ENCODE results near the gene SAMD3. TPM values are rescaled to one million over a fixed set of nuclear protein-coding genes. Genes with fewer than 3 reads are reported as not detected.

The SAMD3 gene
- total RNA-seq, 1 experiment from 2014 or later: not detected

DNA sequence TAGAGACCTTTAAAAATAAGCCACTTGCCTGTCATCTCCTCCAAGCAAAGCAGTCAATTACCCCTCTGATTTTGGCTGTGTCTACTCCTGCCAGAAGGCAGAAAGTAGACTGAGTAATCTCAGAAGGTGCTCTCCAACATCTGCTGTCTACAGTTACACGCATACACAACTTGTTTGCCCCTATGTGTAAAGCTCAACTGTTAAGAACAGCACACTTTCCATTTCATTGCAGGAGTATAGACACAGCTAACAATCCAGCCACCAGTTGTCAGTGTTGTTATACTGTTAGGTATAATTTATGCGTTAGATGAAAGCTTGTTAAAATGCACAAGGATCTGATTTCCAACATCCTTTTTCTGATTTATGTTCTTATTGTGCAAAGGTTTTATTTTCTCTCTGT is 88.2 kb downstream of the SAMD3 start:
- no peak for DNase-seq
- Histone ChIP-seq H3K9me2 (ENCODE audit: insufficient read depth) (no peaks in the 10 kb centered on the region), H4K20me1 (ENCODE audit: insufficient read depth) (no peaks in the 10 kb centered on the region), H3K4me1 (replicated peaks; ENCODE audit: insufficient read depth) (no peaks in the 10 kb centered on the region), H3K9me3 (ENCODE audit: insufficient read depth, low read depth) (no peaks in the 10 kb centered on the region), H3F3A (ENCODE audit: insufficient read depth, low read depth) (no peaks in the 10 kb centered on the region), H3K36me3 (ENCODE audit: low read depth) (no peaks in the 10 kb centered on the region), H3K79me2 (ENCODE audit: low read depth) (no peaks in the 10 kb centered on the region), H3K4me3 (no peak overlapping the region), H3K27ac (no peak overlapping the region), H2AFZ (no peak overlapping the region), H3K4me2 (no peak overlapping the region), H3K27me3 (ENCODE audit: insufficient read depth, low read depth) (no peaks in the 10 kb centered on the region)
- BruUV-seq (replicated peaks): no TSS peak
- CTCF ChIA-PET: no interaction called here
- TF ChIP-seq EZH2 (IDR thresholded peaks at IDR 0.05; ENCODE audit: low read depth): no peak
- intact Hi-C loops (cut with micrococcal nuclease; ENCODE audit: unreplicated experiment): no loop called here
- POLR2A ChIA-PET (ENCODE audit: unreplicated experiment): no interaction called here

- CTCF ChIA-PET: no interaction called here
- Histone ChIP-seq H3K9me2 (ENCODE audit: insufficient read depth) (no peaks in the 10 kb centered on the region), H4K20me1 (ENCODE audit: insufficient read depth) (no peaks in the 10 kb centered on the region), H3K4me3 (no peak overlapping the region), H3K4me1 (replicated peaks; ENCODE audit: insufficient read depth) (no peaks in the 10 kb centered on the region), H3K4me2 (no peak overlapping the region), H3F3A (ENCODE audit: insufficient read depth, low read depth) (no peaks in the 10 kb centered on the region), H2AFZ (peak overlapping the region; percentile 9; the same call in 1 of the 2 replicates), H3K9me3 (ENCODE audit: insufficient read depth, low read depth) (no peaks in the 10 kb centered on the region), H3K36me3 (ENCODE audit: low read depth) (no peaks in the 10 kb centered on the region), H3K27ac (no peak overlapping the region), H3K27me3 (ENCODE audit: insufficient read depth, low read depth) (no peaks in the 10 kb centered on the region), H3K79me2 (ENCODE audit: low read depth) (no peaks in the 10 kb centered on the region)
- no TSS peak for BruUV-seq (replicated peaks)
- POLR2A ChIA-PET (ENCODE audit: unreplicated experiment): no interaction called here
- no peak for DNase-seq
- TF ChIP-seq EZH2 (IDR thresholded peaks at IDR 0.05; ENCODE audit: low read depth) (no peak), CTCF (conservative IDR thresholded peaks at IDR 0.05) (no peak)
- intact Hi-C loops (cut with micrococcal nuclease; ENCODE audit: unreplicated experiment): no loop called here
Observed at GRCh38 chr6:130132286-130132701, 90.5 kb downstream of the SAMD3 start.

DNA sequence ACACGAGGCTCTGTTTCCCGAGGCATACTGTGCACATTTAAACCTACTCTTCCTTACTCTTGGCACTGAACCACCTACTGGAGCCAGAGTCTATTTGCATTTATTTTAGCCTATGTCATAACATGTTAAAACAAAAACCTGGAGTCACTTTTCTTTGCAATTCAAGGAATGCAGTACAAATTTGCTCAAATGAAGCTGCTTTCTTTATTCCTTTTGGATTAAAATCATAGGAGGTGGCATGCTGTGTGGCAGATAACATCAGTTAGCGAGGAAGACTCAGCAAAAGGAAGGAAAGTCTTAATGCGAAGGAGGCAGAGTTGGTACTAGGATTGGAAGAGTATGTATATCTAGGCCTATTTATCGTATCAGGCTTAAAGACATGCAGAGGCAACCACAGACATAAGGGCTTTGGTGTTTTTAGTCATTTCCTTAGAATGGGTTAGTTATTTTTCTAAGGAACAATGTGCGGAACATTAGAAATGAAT is 92.9 kb downstream of the SAMD3 start:
- no peaks in the 10 kb centered on the region for H3K79me2 ChIP-seq (ENCODE audit: low read depth)
- H3K9me2 ChIP-seq (ENCODE audit: insufficient read depth): no peaks in the 10 kb centered on the region
- no peak overlapping the region for H3K27ac ChIP-seq
- H2AFZ ChIP-seq: no peak overlapping the region
- no peak for DNase-seq
- POLR2A ChIA-PET (ENCODE audit: unreplicated experiment): no interaction called here
- CTCF ChIA-PET: no interaction called here
- H3K27me3 ChIP-seq (ENCODE audit: insufficient read depth, low read depth): no peaks in the 10 kb centered on the region
- no TSS peak for BruUV-seq (replicated peaks)
- H3K9me3 ChIP-seq (ENCODE audit: insufficient read depth, low read depth): no peaks in the 10 kb centered on the region
- no peaks in the 10 kb centered on the region for H3K36me3 ChIP-seq (ENCODE audit: low read depth)
- H3K4me1 ChIP-seq (replicated peaks; ENCODE audit: insufficient read depth): no peaks in the 10 kb centered on the region
- intact Hi-C loops (cut with micrococcal nuclease; ENCODE audit: unreplicated experiment): no loop called here
- no peak for TF ChIP-seq CTCF (conservative IDR thresholded peaks at IDR 0.05)
- no peak for TF ChIP-seq EZH2 (IDR thresholded peaks at IDR 0.05; ENCODE audit: low read depth)
- no peaks in the 10 kb centered on the region for H3F3A ChIP-seq (ENCODE audit: insufficient read depth, low read depth)
- no peak overlapping the region for H3K4me3 ChIP-seq
- H3K4me2 ChIP-seq: no peak overlapping the region
- H4K20me1 ChIP-seq (ENCODE audit: insufficient read depth): no peaks in the 10 kb centered on the region

GRCh38 chr6:130128326-130128725 is 94.4 kb downstream of the SAMD3 start:
- TF ChIP-seq EZH2 (IDR thresholded peaks at IDR 0.05; ENCODE audit: low read depth): no peak
- no peak for TF ChIP-seq CTCF (conservative IDR thresholded peaks at IDR 0.05)
- intact Hi-C loops (cut with micrococcal nuclease; ENCODE audit: unreplicated experiment): no loop called here
- no TSS peak for BruUV-seq (replicated peaks)
- Histone ChIP-seq H3K79me2 (ENCODE audit: low read depth) (no peaks in the 10 kb centered on the region), H3K4me3 (no peak overlapping the region), H3K27me3 (ENCODE audit: insufficient read depth, low read depth) (no peaks in the 10 kb centered on the region), H4K20me1 (ENCODE audit: insufficient read depth) (no peaks in the 10 kb centered on the region), H3K4me2 (no peak overlapping the region), H3K36me3 (ENCODE audit: low read depth) (no peaks in the 10 kb centered on the region), H3K9me2 (ENCODE audit: insufficient read depth) (no peaks in the 10 kb centered on the region), H2AFZ (no peak overlapping the region), H3K4me1 (replicated peaks; ENCODE audit: insufficient read depth) (no peaks in the 10 kb centered on the region), H3F3A (ENCODE audit: insufficient read depth, low read depth) (no peaks in the 10 kb centered on the region), H3K27ac (no peak overlapping the region), H3K9me3 (ENCODE audit: insufficient read depth, low read depth) (no peaks in the 10 kb centered on the region)
- no peak for DNase-seq
- POLR2A ChIA-PET (ENCODE audit: unreplicated experiment): no interaction called here
- CTCF ChIA-PET: no interaction called here
